Trophoblast cell (in vitro differentiated cells and primary cell): ENCODE measurements around the gene IL1RN.

Experiments used
- DNase-seq, 2 donors: peaks; one replicate each; pipeline ENCODE4 v3.0.0-alpha.2; 2016
- H2AFZ ChIP-seq: 2 replicates; pipeline ENCODE4 v1.6.1; 2013; ENCODE audit warnings: low read length, moderate library complexity, mild to moderate bottlenecking; ENCODE audit not compliant: insufficient read depth, poor library complexity
- H2AK5ac ChIP-seq: 2 replicates; pipeline ENCODE4 v1.6.1; 2013; ENCODE audit warnings: mild to moderate bottlenecking, low read length
- H2BK120ac ChIP-seq: 2 replicates; pipeline ENCODE4 v1.6.1; 2013; ENCODE audit warnings: low read length, mild to moderate bottlenecking, moderate library complexity; ENCODE audit not compliant: insufficient read depth, poor library complexity
- H2BK12ac ChIP-seq: 2 replicates; pipeline ENCODE4 v1.6.1; 2013; ENCODE audit warnings: mild to moderate bottlenecking, low read length, moderate library complexity
- H2BK5ac ChIP-seq: 2 replicates; pipeline ENCODE4 v1.6.1; 2013; ENCODE audit warnings: low read length, low read depth, moderate library complexity, mild to moderate bottlenecking; ENCODE audit not compliant: poor library complexity
- H3K14ac ChIP-seq: 2 replicates; pipeline ENCODE4 v1.6.1; 2013; ENCODE audit warnings: mild to moderate bottlenecking, low read length
- H3K18ac ChIP-seq: 2 replicates; pipeline ENCODE4 v1.6.1; 2013; ENCODE audit warnings: mild to moderate bottlenecking, low read length
- H3K23ac ChIP-seq: 2 replicates; pipeline ENCODE4 v1.6.1; 2013; ENCODE audit warnings: low read length
- H3K27ac ChIP-seq: 2 replicates; pipeline ENCODE4 v1.5.1; 2013; ENCODE audit warnings: low read depth, mild to moderate bottlenecking, inconsistent platforms, low read length, moderate library complexity
- H3K27me3 ChIP-seq: 2 replicates; pipeline ENCODE4 v1.6.1; 2013; ENCODE audit warnings: inconsistent platforms, mild to moderate bottlenecking, low read length, moderate library complexity; ENCODE audit not compliant: insufficient read depth
- H3K36me3 ChIP-seq, 2 experiments: 1 replicate in 1 of 2; 2 replicates in 1 of 2; pipeline ENCODE4 v1.6.1; 2013; ENCODE audit warnings: low read length in 2 of 2, mild to moderate bottlenecking in 2 of 2, moderate library complexity in 1 of 2; ENCODE audit not compliant: insufficient read depth in 2 of 2, control insufficient read depth in 1 of 2
- H3K4ac ChIP-seq: 2 replicates; pipeline ENCODE4 v1.6.1; 2013; ENCODE audit warnings: low read depth, mild to moderate bottlenecking, low read length, moderate library complexity
- H3K4me1 ChIP-seq, 2 experiments: 1 replicate in 1 of 2; 2 replicates in 1 of 2; pipeline ENCODE4 v1.6.1; 2013; ENCODE audit warnings: low read length in 2 of 2, mild to moderate bottlenecking in 2 of 2, moderate library complexity in 1 of 2; ENCODE audit not compliant: insufficient read depth in 2 of 2, control insufficient read depth in 1 of 2
- H3K4me2 ChIP-seq: 2 replicates; pipeline ENCODE4 v1.6.1; 2013; ENCODE audit warnings: inconsistent platforms, mild to moderate bottlenecking, low read length, moderate library complexity
- H3K4me3 ChIP-seq: 2 replicates; pipeline ENCODE4 v1.5.1; 2013; ENCODE audit warnings: mild to moderate bottlenecking, low read depth, low read length, inconsistent platforms
- H3K79me1 ChIP-seq: one replicate; pipeline ENCODE4 v1.6.1; 2013; ENCODE audit warnings: low read length
- H3K79me2 ChIP-seq: 2 replicates; pipeline ENCODE4 v1.6.1; 2013; ENCODE audit warnings: low read length, mild to moderate bottlenecking; ENCODE audit not compliant: control insufficient read depth, insufficient read depth, poor library complexity
- H3K9ac ChIP-seq: 2 replicates; pipeline ENCODE4 v1.6.1; 2013; ENCODE audit warnings: mild to moderate bottlenecking, low read length
- H3K9me3 ChIP-seq: 2 replicates; pipeline ENCODE4 v1.6.1; 2013; ENCODE audit warnings: low read depth, mild to moderate bottlenecking, control low read depth, inconsistent platforms, low read length; ENCODE audit not compliant: insufficient read depth
- H4K12ac ChIP-seq: 2 replicates; pipeline ENCODE4 v1.6.1; 2013; ENCODE audit warnings: low read depth, mild to moderate bottlenecking, low read length, moderate library complexity
- H4K8ac ChIP-seq: 2 replicates; pipeline ENCODE4 v1.6.1; 2013; ENCODE audit warnings: low read depth, mild to moderate bottlenecking, low read length, moderate library complexity
- H4K91ac ChIP-seq: one replicate; pipeline ENCODE4 v1.6.1; 2013; ENCODE audit warnings: low read depth, mild to moderate bottlenecking, low read length, moderate library complexity
- WGBS: extraction: QIAGEN DNeasy Blood & Tissue Kit; methylation state at CpG from one replicate; pipeline ENCODE4 v1.1.7; 2013; ENCODE audit warnings: missing lambda C conversion rate; ENCODE audit not compliant: insufficient read length, insufficient coverage; ENCODE audit errors: extremely low coverage; 5-methylcytosine and 5-hydroxymethylcytosine counted together

Gene IL1RN

GRCh38 chr2:113141451-113141850, 14.1 kb downstream of the IL1RN start:
- Histone ChIP-seq H3K36me3 (no peaks in the 10 kb centered on the region), H3K9me3 (no peaks in the 10 kb centered on the region), H4K8ac (no peak overlapping the region), H3K4me1 (peaks cover 10 to 12% of the 10 kb centered on the region in 2 experiments), H4K91ac (no peak overlapping the region), H3K79me2 (no peaks in the 10 kb centered on the region), H3K4me2 (no peak overlapping the region), H3K14ac (no peak overlapping the region), H3K79me1 (peaks cover 5% of the 10 kb centered on the region), H3K4me3 (no peak overlapping the region), H3K4ac (no peak overlapping the region), H2BK5ac (peak overlapping the region; percentile 18), H3K27ac (no peak overlapping the region), H3K23ac (no peak overlapping the region), H4K12ac (no peak overlapping the region), H2BK12ac (no peak overlapping the region), H2BK120ac (no peak overlapping the region), H2AFZ (no peak overlapping the region), H3K9ac (no peak overlapping the region), H3K27me3 (no peaks in the 10 kb centered on the region), H3K18ac (no peak overlapping the region), H2AK5ac (no peak overlapping the region)
- WGBS = no CpG with 5 or more reads among the region's 6 CpGs
- no peak for DNase-seq

GRCh38 chr2:113142290-113142689, 14.9 kb downstream of the IL1RN start:
- no peak overlapping the region for H2AK5ac ChIP-seq
- no peak overlapping the region for H3K23ac ChIP-seq
- no peak overlapping the region for H3K4me3 ChIP-seq
- H3K36me3 ChIP-seq = no peaks in the 10 kb centered on the region
- WGBS = no CpG with 5 or more reads among the region's 2 CpGs
- H3K18ac ChIP-seq = no peak overlapping the region
- no peaks in the 10 kb centered on the region for H3K27me3 ChIP-seq
- H3K79me2 ChIP-seq = no peaks in the 10 kb centered on the region
- DNase-seq = no peak
- no peak overlapping the region for H3K4me2 ChIP-seq
- no peaks in the 10 kb centered on the region for H3K9me3 ChIP-seq
- no peak overlapping the region for H2BK120ac ChIP-seq
- H3K9ac ChIP-seq = no peak overlapping the region
- no peak overlapping the region for H2AFZ ChIP-seq
- no peak overlapping the region for H3K27ac ChIP-seq
- H3K4ac ChIP-seq = no peak overlapping the region
- no peak overlapping the region for H3K14ac ChIP-seq
- no peak overlapping the region for H4K91ac ChIP-seq
- H4K8ac ChIP-seq = no peak overlapping the region
- no peak overlapping the region for H2BK5ac ChIP-seq
- no peak overlapping the region for H2BK12ac ChIP-seq
- peaks cover 10 to 12% of the 10 kb centered on the region in 2 experiments for H3K4me1 ChIP-seq
- H3K79me1 ChIP-seq = peaks cover 5% of the 10 kb centered on the region
- H4K12ac ChIP-seq = no peak overlapping the region

- no peak for DNase-seq
- H3K27ac ChIP-seq = no peak overlapping the region
- no peak overlapping the region for H2AK5ac ChIP-seq
- no peak overlapping the region for H4K91ac ChIP-seq
- no peaks in the 10 kb centered on the region for H3K79me2 ChIP-seq
- H3K4me2 ChIP-seq = no peak overlapping the region
- H2BK12ac ChIP-seq = no peak overlapping the region
- H3K79me1 ChIP-seq = peaks cover 4% of the 10 kb centered on the region
- no peak overlapping the region for H3K4me3 ChIP-seq
- H3K23ac ChIP-seq = no peak overlapping the region
- no peak overlapping the region for H3K4ac ChIP-seq
- H2BK120ac ChIP-seq = no peak overlapping the region
- H4K8ac ChIP-seq = no peak overlapping the region
- peaks cover 5 to 7% of the 10 kb centered on the region in 2 experiments for H3K4me1 ChIP-seq
- no peak overlapping the region for H3K9ac ChIP-seq
- H3K9me3 ChIP-seq = no peaks in the 10 kb centered on the region
- H3K36me3 ChIP-seq = no peaks in the 10 kb centered on the region
- H3K14ac ChIP-seq = no peak overlapping the region
- no peak overlapping the region for H3K18ac ChIP-seq
- no CpG with 5 or more reads among the region's 4 CpGs for WGBS
- no peak overlapping the region for H4K12ac ChIP-seq
- H2BK5ac ChIP-seq = no peak overlapping the region
- H3K27me3 ChIP-seq = no peaks in the 10 kb centered on the region
- H2AFZ ChIP-seq = no peak overlapping the region
Measured at GRCh38 chr2:113144259-113144658, 16.9 kb downstream of the IL1RN start.

GRCh38 chr2:113148606-113149552, 21.5 kb downstream of the IL1RN start:
- peak overlapping the region; percentile 43 for H2BK5ac ChIP-seq
- no peak overlapping the region for H3K4ac ChIP-seq
- H3K79me2 ChIP-seq = no peaks in the 10 kb centered on the region
- peak overlapping the region; percentile 15 for H3K14ac ChIP-seq
- no peak overlapping the region for H3K4me3 ChIP-seq
- peak overlapping the region; percentile 35 for H2BK120ac ChIP-seq
- H4K8ac ChIP-seq = no peak overlapping the region
- H3K27ac ChIP-seq = peak overlapping the region; percentile 53
- H3K9ac ChIP-seq = no peak overlapping the region
- H3K4me1 ChIP-seq = peaks cover 5 to 6% of the 10 kb centered on the region in 2 experiments
- H3K4me2 ChIP-seq = no peak overlapping the region
- no peaks in the 10 kb centered on the region for H3K27me3 ChIP-seq
- no peak for DNase-seq
- peak overlapping the region; percentile 16 for H2BK12ac ChIP-seq
- peaks cover 4% of the 10 kb centered on the region for H3K79me1 ChIP-seq
- H2AK5ac ChIP-seq = no peak overlapping the region
- no peak overlapping the region for H4K12ac ChIP-seq
- no peak overlapping the region for H3K23ac ChIP-seq
- peak overlapping the region; percentile 53 for H4K91ac ChIP-seq
- H3K18ac ChIP-seq = no peak overlapping the region
- no CpG with 5 or more reads among the region's 8 CpGs for WGBS
- no peaks in the 10 kb centered on the region for H3K36me3 ChIP-seq
- H2AFZ ChIP-seq = no peak overlapping the region
- no peaks in the 10 kb centered on the region for H3K9me3 ChIP-seq
